Esophagus muscularis mucosa (tissue), 4 donors: Measurements from ENCODE around the gene NLK.
"Not testable (repeated sequence)": the region's sequence is repeated elsewhere in the genome, so short reads cannot be mapped to it uniquely, and the experiment has no call there.

Source experiments
- CTCF ChIP-seq, 3 experiments: fragments of 200-600 bp in 2 of 3; fragments of 450-650 bp in 1 of 3; sonication (generic) in 2 of 3; IDR thresholded peaks; one replicate each; pipeline ENCODE4 v1.5.1; 2017 to 2019; ENCODE audit warnings: antibody characterized with exemption in 3 of 3, mild to moderate bottlenecking in 2 of 3, moderate library complexity in 1 of 3
- EP300 ChIP-seq: sonication (generic); formaldehyde crosslinking; IDR thresholded peaks from one replicate; pipeline ENCODE4 v1.6.1; 2017; ENCODE audit warnings: antibody characterized with exemption
- POLR2A ChIP-seq: fragments of 450-650 bp; IDR thresholded peaks from one replicate; pipeline ENCODE4 v1.6.1; 2017; ENCODE audit warnings: antibody characterized with exemption, moderate library complexity, mild to moderate bottlenecking, low read depth
- POLR2AphosphoS5 ChIP-seq, 2 donors: sonication (generic); formaldehyde crosslinking; IDR thresholded peaks; one replicate each; pipeline ENCODE4 v1.6.1; 2017; ENCODE audit warnings: antibody characterized with exemption in 2 of 2

GRCh38 chr17:28236033-28236653, 193.7 kb downstream of the NLK start:
- TF ChIP-seq POLR2A; CTCF (IDR thresholded peaks at IDR 0.05); EP300; POLR2AphosphoS5 (IDR thresholded peaks at IDR 0.05): not testable (repeated sequence)
